Keratinocyte (primary cell): ENCODE measurements around the gene EXOC4. TPM values are rescaled to one million over a fixed set of nuclear protein-coding genes. Genes with fewer than 3 reads are reported as not detected.

Source experiments
- DNase-seq: peaks from one replicate; pipeline ENCODE4 v3.0.0-alpha.2; 2011; ENCODE audit warnings: low read depth, missing footprints, low spot score
- FAIRE-seq: peaks from 2 replicates; lab custom pipeline; 2011; peaks lifted over from hg19 to GRCh38; lab: Jason Lieb, UNC
- H2AFZ ChIP-seq: 2 replicates; pipeline ENCODE4 v1.6.0; 2012; ENCODE audit warnings: low read length, control low read depth, inconsistent platforms; ENCODE audit not compliant: control insufficient read depth
- H3K27ac ChIP-seq: 2 replicates; pipeline ENCODE4 v1.5.1; 2011; ENCODE audit warnings: low read length; ENCODE audit not compliant: control insufficient read depth, insufficient read depth
- H3K27me3 ChIP-seq: 3 replicates; pipeline ENCODE4 v1.6.0; 2011; ENCODE audit warnings: low read length; ENCODE audit not compliant: control insufficient read depth, insufficient read depth; ENCODE audit errors: extremely low read depth
- H3K36me3 ChIP-seq, 2 experiments: 2 replicates in 1 of 2; 3 replicates in 1 of 2; pipeline ENCODE4 v1.5.1; 2011; ENCODE audit warnings: low read length in 2 of 2, mild to moderate bottlenecking in 1 of 2; ENCODE audit not compliant: control insufficient read depth in 2 of 2, insufficient read depth in 2 of 2; ENCODE audit errors: extremely low read depth in 1 of 2
- H3K4me1 ChIP-seq: 3 replicates; pipeline ENCODE4 v1.5.1; 2011; ENCODE audit warnings: low read length; ENCODE audit not compliant: control insufficient read depth, insufficient read depth; ENCODE audit errors: extremely low read depth
- H3K4me2 ChIP-seq: 3 replicates; pipeline ENCODE4 v1.6.0; 2011; ENCODE audit warnings: low read depth, low read length; ENCODE audit not compliant: control insufficient read depth, insufficient read depth; ENCODE audit errors: extremely low read depth
- H3K4me3 ChIP-seq, 3 experiments: fragments of 200-600 bp in 1 of 3; sonication (generic) in 1 of 3; 2 replicates in 2 of 3; 3 replicates in 1 of 3; pipeline ENCODE4 v1.5.1; 2011 to 2016; ENCODE audit warnings: low read length in 3 of 3, mild to moderate bottlenecking in 3 of 3, control low read depth in 2 of 3, inconsistent platforms in 1 of 3, low read depth in 1 of 3, mixed read lengths in 1 of 3, mixed run types in 1 of 3, moderate library complexity in 1 of 3; ENCODE audit not compliant: control insufficient read depth in 2 of 3, insufficient read depth in 2 of 3; ENCODE audit errors: extremely low read depth in 1 of 3
- H3K79me2 ChIP-seq: 2 replicates; pipeline ENCODE4 v1.6.0; 2012; ENCODE audit warnings: low read length; ENCODE audit not compliant: control insufficient read depth, insufficient read depth
- H3K9ac ChIP-seq: 3 replicates; pipeline ENCODE4 v1.6.0; 2011; ENCODE audit warnings: low read length; ENCODE audit not compliant: control insufficient read depth, insufficient read depth; ENCODE audit errors: extremely low read depth
- H3K9me1 ChIP-seq: 3 replicates; pipeline ENCODE4 v1.6.0; 2011; ENCODE audit warnings: low read length; ENCODE audit not compliant: control insufficient read depth, insufficient read depth; ENCODE audit errors: extremely low read depth
- H3K9me3 ChIP-seq: 2 replicates; pipeline ENCODE4 v1.5.1; 2012; ENCODE audit warnings: low read depth, low read length; ENCODE audit not compliant: control insufficient read depth
- H4K20me1 ChIP-seq: 3 replicates; pipeline ENCODE4 v1.6.0; 2011; ENCODE audit warnings: low read length; ENCODE audit not compliant: control insufficient read depth, insufficient read depth; ENCODE audit errors: extremely low read depth
- EZH2 ChIP-seq: IDR thresholded peaks from one replicate; pipeline ENCODE4 v1.6.1; 2012; ENCODE audit warnings: inconsistent platforms, mild to moderate bottlenecking, low read length, moderate library complexity
- dilution Hi-C: fragments of 300-500 bp; cut with MboI; formaldehyde crosslinking; loops from one replicate; pipeline ENCODE4 v1.7.0; 2020; ENCODE audit warnings: low sequenced_read_pairs; ENCODE audit not compliant: extremely low pct_ligation_motif_present
- polyA plus RNA-seq, 5 experiments: library from polyadenylated mRNA; depleted of rRNA in 3 of 5; stranded (reverse) in 3 of 5; stranded (forward) in 1 of 5; unstranded in 1 of 5; fragments of >200 nt; gene quantifications; 1 replicate in 1 of 5; 2 replicates in 3 of 5; 3 replicates in 1 of 5; pipeline versions ENCODE4 v1.2.1 to v1.2.3, GENCODE V29; 2011 to 2012; ENCODE audit warnings: missing spikeins in 2 of 5, low read depth in 1 of 5, low replicate concordance in 1 of 5
- TF ChIP-seq, protein P1 (sequence below), 3 experiments: IDR thresholded peaks in 1 of 3; conservative IDR thresholded peaks in 1 of 3; optimal IDR thresholded peaks in 1 of 3; 2 replicates in 2 of 3; 3 replicates in 1 of 3; pipeline versions ENCODE3 to v1.5.1; 2011; ENCODE audit warnings: low read length in 3 of 3, mild to moderate bottlenecking in 3 of 3, moderate library complexity in 2 of 3, control low read depth in 1 of 3, inconsistent platforms in 1 of 3; ENCODE audit not compliant: insufficient read depth in 2 of 3; ENCODE audit errors: extremely low read depth in 1 of 3

Gene EXOC4
- polyA plus RNA-seq, 1 donor (not counting 4 experiments of a cell fraction or from before 2014, with no cell fraction given): 52.6 TPM

- peaks cover 4 to 8% of the 10 kb centered on the region in 2 experiments for H3K36me3 ChIP-seq
- dilution Hi-C loops: no loop called here
- no peaks in the 10 kb centered on the region for H4K20me1 ChIP-seq
- H3K9me3 ChIP-seq: no peaks in the 10 kb centered on the region
- no peak overlapping the region for H3K4me2 ChIP-seq
- TF ChIP-seq EZH2: no peak
- TF ChIP-seq, protein P1, sequence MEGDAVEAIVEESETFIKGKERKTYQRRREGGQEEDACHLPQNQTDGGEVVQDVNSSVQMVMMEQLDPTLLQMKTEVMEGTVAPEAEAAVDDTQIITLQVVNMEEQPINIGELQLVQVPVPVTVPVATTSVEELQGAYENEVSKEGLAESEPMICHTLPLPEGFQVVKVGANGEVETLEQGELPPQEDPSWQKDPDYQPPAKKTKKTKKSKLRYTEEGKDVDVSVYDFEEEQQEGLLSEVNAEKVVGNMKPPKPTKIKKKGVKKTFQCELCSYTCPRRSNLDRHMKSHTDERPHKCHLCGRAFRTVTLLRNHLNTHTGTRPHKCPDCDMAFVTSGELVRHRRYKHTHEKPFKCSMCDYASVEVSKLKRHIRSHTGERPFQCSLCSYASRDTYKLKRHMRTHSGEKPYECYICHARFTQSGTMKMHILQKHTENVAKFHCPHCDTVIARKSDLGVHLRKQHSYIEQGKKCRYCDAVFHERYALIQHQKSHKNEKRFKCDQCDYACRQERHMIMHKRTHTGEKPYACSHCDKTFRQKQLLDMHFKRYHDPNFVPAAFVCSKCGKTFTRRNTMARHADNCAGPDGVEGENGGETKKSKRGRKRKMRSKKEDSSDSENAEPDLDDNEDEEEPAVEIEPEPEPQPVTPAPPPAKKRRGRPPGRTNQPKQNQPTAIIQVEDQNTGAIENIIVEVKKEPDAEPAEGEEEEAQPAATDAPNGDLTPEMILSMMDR (optimal IDR thresholded peaks at IDR 0.05 in 1 of 3, IDR thresholded peaks at IDR 0.05 in 1 of 3, conservative IDR thresholded peaks at IDR 0.05 in 1 of 3; ENCODE audit: extremely low read depth in 1 of 3, insufficient read depth in 2 of 3, low read length in 3 of 3): no peak
- no peak overlapping the region for H3K9ac ChIP-seq
- H3K9me1 ChIP-seq: no peaks in the 10 kb centered on the region
- FAIRE-seq (no peak), DNase-seq (no peak)
- H3K27ac ChIP-seq: no peak overlapping the region
- no peaks in the 10 kb centered on the region for H3K79me2 ChIP-seq
- H3K4me3 ChIP-seq: no peak overlapping the region
- H3K27me3 ChIP-seq: no peaks in the 10 kb centered on the region
- no peaks in the 10 kb centered on the region for H3K4me1 ChIP-seq
- H2AFZ ChIP-seq: no peak overlapping the region
Measured at GRCh38 chr7:133290041-133290440, 37.2 kb downstream of the EXOC4 start.

DNA sequence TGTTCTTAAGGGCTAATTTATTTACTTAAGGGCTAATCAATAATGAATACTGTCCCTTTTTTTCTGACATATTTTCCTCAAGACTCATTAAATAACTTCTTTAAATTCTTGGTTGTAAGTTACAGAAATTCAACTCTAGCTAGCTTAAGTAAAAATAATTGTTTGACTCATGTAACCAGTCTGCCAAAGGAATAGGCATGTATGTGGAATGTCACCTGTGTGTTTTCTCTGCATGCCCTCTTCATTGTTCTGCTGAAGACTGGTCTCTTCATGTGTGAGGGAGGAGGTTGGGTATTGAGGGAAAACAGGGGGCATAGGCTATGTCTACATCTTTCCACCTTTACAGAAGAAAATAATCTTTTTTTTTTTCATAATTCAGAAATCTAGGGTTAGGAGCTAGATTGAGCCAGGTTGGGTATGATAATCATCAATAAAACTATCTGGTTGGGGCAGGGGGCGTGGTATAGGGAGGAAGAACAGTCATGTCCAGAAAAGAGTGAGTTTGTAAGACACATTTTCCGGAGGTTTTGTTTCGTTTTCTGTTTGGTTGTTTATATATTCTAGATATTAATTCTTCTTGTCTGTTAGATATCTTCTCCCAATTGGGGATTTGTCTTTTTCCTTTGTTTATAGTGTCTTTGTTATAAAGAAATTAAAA, 37.9 kb downstream of the EXOC4 start:
- Histone ChIP-seq H3K4me3 (no peak overlapping the region), H3K4me1 (no peaks in the 10 kb centered on the region), H4K20me1 (no peaks in the 10 kb centered on the region), H3K9me3 (no peaks in the 10 kb centered on the region), H2AFZ (no peak overlapping the region), H3K9ac (no peak overlapping the region), H3K27ac (no peak overlapping the region), H3K4me2 (no peak overlapping the region), H3K27me3 (no peaks in the 10 kb centered on the region), H3K79me2 (no peaks in the 10 kb centered on the region), H3K9me1 (no peaks in the 10 kb centered on the region), H3K36me3 (peaks cover 4 to 8% of the 10 kb centered on the region in 2 experiments)
- no peak for DNase-seq
- dilution Hi-C loops: no loop called here
- TF ChIP-seq EZH2: no peak
- TF ChIP-seq, protein P1 (optimal IDR thresholded peaks at IDR 0.05 in 1 of 3, IDR thresholded peaks at IDR 0.05 in 1 of 3, conservative IDR thresholded peaks at IDR 0.05 in 1 of 3; ENCODE audit: extremely low read depth in 1 of 3, insufficient read depth in 2 of 3, low read length in 3 of 3): no peak
- no peak for FAIRE-seq
